Measurements from ENCODE around the gene ZNF227. TPM values are rescaled to one million over a fixed set of nuclear protein-coding genes. Genes with fewer than 3 reads are reported as not detected.

ZNF227 gene
- total RNA-seq, 1 experiment from 2014 or later = 18.5 TPM

DNA sequence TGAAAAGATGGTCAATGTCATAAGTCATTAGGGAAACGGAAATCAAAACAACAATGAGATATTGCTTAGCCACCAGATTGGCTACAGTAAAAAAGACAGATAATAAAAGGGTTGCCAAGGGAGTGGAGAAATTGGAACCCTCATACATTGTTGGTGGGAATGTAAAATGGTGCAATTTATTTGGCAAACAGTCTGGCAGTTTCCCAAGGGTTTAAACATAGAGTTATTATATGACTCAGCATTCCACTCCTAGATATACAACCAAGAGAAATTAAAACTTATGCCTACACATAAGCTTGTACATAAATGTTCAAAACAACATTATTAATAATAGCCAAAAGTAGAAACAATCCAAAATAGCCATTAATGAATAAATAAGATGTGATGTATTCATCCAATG lies 9.9 kb upstream of the ZNF227 start (continued):
- TF ChIP-seq, protein P1, sequence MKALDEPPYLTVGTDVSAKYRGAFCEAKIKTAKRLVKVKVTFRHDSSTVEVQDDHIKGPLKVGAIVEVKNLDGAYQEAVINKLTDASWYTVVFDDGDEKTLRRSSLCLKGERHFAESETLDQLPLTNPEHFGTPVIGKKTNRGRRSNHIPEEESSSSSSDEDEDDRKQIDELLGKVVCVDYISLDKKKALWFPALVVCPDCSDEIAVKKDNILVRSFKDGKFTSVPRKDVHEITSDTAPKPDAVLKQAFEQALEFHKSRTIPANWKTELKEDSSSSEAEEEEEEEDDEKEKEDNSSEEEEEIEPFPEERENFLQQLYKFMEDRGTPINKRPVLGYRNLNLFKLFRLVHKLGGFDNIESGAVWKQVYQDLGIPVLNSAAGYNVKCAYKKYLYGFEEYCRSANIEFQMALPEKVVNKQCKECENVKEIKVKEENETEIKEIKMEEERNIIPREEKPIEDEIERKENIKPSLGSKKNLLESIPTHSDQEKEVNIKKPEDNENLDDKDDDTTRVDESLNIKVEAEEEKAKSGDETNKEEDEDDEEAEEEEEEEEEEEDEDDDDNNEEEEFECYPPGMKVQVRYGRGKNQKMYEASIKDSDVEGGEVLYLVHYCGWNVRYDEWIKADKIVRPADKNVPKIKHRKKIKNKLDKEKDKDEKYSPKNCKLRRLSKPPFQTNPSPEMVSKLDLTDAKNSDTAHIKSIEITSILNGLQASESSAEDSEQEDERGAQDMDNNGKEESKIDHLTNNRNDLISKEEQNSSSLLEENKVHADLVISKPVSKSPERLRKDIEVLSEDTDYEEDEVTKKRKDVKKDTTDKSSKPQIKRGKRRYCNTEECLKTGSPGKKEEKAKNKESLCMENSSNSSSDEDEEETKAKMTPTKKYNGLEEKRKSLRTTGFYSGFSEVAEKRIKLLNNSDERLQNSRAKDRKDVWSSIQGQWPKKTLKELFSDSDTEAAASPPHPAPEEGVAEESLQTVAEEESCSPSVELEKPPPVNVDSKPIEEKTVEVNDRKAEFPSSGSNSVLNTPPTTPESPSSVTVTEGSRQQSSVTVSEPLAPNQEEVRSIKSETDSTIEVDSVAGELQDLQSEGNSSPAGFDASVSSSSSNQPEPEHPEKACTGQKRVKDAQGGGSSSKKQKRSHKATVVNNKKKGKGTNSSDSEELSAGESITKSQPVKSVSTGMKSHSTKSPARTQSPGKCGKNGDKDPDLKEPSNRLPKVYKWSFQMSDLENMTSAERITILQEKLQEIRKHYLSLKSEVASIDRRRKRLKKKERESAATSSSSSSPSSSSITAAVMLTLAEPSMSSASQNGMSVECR (CRISPR knock-in tag; IDR thresholded peaks at IDR 0.05; ENCODE audit: borderline replicate concordance) = no peak
- no peak for TF ChIP-seq IRF2 (CRISPR knock-in tag; IDR thresholded peaks at IDR 0.05; ENCODE audit: borderline replicate concordance, low read depth)
- TF ChIP-seq, protein P2, sequence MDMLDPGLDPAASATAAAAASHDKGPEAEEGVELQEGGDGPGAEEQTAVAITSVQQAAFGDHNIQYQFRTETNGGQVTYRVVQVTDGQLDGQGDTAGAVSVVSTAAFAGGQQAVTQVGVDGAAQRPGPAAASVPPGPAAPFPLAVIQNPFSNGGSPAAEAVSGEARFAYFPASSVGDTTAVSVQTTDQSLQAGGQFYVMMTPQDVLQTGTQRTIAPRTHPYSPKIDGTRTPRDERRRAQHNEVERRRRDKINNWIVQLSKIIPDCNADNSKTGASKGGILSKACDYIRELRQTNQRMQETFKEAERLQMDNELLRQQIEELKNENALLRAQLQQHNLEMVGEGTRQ (CRISPR knock-in tag; IDR thresholded peaks at IDR 0.05) = no peak
- TF ChIP-seq, protein P3, sequence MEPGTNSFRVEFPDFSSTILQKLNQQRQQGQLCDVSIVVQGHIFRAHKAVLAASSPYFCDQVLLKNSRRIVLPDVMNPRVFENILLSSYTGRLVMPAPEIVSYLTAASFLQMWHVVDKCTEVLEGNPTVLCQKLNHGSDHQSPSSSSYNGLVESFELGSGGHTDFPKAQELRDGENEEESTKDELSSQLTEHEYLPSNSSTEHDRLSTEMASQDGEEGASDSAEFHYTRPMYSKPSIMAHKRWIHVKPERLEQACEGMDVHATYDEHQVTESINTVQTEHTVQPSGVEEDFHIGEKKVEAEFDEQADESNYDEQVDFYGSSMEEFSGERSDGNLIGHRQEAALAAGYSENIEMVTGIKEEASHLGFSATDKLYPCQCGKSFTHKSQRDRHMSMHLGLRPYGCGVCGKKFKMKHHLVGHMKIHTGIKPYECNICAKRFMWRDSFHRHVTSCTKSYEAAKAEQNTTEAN (CRISPR knock-in tag; IDR thresholded peaks at IDR 0.05) = no peak
- TF ChIP-seq, protein P4, sequence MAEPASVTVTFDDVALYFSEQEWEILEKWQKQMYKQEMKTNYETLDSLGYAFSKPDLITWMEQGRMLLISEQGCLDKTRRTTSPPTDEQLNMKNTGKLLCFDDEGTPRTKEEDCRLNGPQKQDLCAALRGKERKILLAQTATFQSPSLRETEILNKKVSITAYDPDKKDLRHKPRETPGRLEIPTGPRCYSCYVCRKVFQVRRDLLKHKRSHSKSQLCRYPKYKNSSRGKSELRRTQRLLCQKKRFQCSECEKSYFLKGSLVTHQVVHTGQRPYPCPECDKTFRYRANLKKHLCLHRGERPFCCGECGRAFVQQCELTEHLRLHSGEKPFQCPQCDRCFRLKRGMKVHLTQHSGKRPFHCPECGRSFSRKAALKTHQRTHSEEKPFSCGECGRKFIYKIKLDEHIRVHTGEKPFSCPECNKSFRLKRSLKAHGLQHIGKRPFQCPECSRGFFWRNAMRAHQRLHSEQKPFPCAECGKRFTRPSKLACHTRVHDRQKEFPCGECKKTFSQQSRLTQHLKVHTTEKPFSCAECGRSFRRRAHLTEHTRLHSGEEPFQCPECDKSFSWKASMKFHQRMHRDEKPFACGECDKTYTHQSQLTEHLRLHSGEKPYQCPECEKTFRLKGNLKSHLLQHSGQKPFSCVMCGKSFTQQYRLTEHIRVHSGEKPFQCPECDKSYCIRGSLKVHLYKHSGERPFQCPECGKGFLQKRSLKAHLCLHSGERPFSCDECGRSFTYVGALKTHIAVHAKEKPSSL (CRISPR knock-in tag; conservative IDR thresholded peaks at IDR 0.05) = no peak
- TF ChIP-seq, protein P5, sequence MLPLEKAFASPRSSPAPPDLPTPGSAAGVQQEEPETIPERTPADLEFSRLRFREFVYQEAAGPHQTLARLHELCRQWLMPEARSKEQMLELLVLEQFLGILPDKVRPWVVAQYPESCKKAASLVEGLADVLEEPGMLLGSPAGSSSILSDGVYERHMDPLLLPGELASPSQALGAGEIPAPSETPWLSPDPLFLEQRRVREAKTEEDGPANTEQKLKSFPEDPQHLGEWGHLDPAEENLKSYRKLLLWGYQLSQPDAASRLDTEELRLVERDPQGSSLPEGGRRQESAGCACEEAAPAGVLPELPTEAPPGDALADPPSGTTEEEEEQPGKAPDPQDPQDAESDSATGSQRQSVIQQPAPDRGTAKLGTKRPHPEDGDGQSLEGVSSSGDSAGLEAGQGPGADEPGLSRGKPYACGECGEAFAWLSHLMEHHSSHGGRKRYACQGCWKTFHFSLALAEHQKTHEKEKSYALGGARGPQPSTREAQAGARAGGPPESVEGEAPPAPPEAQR (CRISPR knock-in tag; IDR thresholded peaks at IDR 0.05) = no peak
- TF ChIP-seq, protein P6, sequence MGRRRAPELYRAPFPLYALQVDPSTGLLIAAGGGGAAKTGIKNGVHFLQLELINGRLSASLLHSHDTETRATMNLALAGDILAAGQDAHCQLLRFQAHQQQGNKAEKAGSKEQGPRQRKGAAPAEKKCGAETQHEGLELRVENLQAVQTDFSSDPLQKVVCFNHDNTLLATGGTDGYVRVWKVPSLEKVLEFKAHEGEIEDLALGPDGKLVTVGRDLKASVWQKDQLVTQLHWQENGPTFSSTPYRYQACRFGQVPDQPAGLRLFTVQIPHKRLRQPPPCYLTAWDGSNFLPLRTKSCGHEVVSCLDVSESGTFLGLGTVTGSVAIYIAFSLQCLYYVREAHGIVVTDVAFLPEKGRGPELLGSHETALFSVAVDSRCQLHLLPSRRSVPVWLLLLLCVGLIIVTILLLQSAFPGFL (CRISPR knock-in tag; IDR thresholded peaks at IDR 0.05; ENCODE audit: borderline replicate concordance) = no peak
- TF ChIP-seq, protein P7, sequence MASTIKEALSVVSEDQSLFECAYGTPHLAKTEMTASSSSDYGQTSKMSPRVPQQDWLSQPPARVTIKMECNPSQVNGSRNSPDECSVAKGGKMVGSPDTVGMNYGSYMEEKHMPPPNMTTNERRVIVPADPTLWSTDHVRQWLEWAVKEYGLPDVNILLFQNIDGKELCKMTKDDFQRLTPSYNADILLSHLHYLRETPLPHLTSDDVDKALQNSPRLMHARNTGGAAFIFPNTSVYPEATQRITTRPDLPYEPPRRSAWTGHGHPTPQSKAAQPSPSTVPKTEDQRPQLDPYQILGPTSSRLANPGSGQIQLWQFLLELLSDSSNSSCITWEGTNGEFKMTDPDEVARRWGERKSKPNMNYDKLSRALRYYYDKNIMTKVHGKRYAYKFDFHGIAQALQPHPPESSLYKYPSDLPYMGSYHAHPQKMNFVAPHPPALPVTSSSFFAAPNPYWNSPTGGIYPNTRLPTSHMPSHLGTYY (CRISPR knock-in tag; IDR thresholded peaks at IDR 0.05) = no peak
- no peak for TF ChIP-seq ETV6 (CRISPR knock-in tag; IDR thresholded peaks at IDR 0.05)
- TF ChIP-seq, protein P8, sequence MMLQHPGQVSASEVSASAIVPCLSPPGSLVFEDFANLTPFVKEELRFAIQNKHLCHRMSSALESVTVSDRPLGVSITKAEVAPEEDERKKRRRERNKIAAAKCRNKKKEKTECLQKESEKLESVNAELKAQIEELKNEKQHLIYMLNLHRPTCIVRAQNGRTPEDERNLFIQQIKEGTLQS (CRISPR knock-in tag; conservative IDR thresholded peaks at IDR 0.05) = no peak
- TF ChIP-seq, protein P9, sequence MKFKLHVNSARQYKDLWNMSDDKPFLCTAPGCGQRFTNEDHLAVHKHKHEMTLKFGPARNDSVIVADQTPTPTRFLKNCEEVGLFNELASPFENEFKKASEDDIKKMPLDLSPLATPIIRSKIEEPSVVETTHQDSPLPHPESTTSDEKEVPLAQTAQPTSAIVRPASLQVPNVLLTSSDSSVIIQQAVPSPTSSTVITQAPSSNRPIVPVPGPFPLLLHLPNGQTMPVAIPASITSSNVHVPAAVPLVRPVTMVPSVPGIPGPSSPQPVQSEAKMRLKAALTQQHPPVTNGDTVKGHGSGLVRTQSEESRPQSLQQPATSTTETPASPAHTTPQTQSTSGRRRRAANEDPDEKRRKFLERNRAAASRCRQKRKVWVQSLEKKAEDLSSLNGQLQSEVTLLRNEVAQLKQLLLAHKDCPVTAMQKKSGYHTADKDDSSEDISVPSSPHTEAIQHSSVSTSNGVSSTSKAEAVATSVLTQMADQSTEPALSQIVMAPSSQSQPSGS (CRISPR knock-in tag; IDR thresholded peaks at IDR 0.05; ENCODE audit: borderline replicate concordance, low read depth) = no peak
- TF ChIP-seq EMX1 (CRISPR knock-in tag; IDR thresholded peaks at IDR 0.05) = no peak

Measured in WTC11 (cell line).